ENCODE results near the gene RGMB. TPM values are rescaled to one million over a fixed set of nuclear protein-coding genes. Genes with fewer than 3 reads are reported as not detected.

The RGMB gene
- total and polyA plus RNA-seq, 7 donors: 8.2 to 25.7 (median 14.1) TPM

DNA sequence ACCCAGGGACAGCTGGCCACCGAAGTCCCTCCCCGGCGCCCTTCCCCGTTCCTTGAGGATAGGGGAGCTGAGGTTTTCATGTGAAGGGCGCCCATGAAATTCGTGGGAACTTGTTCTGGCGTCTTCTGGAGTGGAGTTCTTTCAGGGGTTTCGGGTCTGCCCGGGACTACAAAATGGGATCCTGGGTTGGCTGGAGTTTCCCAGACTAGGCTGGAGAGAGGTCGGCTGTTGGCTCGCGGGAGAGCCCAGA, 3.6 kb upstream of the RGMB start:
- no peaks in the 10 kb centered on the region for H3K27me3 ChIP-seq (ENCODE audit: insufficient read depth in 3 of 3, low read length in 2 of 3)
- TF ChIP-seq, protein P1, sequence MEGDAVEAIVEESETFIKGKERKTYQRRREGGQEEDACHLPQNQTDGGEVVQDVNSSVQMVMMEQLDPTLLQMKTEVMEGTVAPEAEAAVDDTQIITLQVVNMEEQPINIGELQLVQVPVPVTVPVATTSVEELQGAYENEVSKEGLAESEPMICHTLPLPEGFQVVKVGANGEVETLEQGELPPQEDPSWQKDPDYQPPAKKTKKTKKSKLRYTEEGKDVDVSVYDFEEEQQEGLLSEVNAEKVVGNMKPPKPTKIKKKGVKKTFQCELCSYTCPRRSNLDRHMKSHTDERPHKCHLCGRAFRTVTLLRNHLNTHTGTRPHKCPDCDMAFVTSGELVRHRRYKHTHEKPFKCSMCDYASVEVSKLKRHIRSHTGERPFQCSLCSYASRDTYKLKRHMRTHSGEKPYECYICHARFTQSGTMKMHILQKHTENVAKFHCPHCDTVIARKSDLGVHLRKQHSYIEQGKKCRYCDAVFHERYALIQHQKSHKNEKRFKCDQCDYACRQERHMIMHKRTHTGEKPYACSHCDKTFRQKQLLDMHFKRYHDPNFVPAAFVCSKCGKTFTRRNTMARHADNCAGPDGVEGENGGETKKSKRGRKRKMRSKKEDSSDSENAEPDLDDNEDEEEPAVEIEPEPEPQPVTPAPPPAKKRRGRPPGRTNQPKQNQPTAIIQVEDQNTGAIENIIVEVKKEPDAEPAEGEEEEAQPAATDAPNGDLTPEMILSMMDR (IDR thresholded peaks at IDR 0.05): no peak
- no peaks in the 10 kb centered on the region for H3K9me3 ChIP-seq
- ATAC-seq (no peak), DNase-seq (peak in 1 of 2 donors; percentile 16)
- H3K4me3 ChIP-seq: peak overlapping the region; percentile 78
- H3K36me3 ChIP-seq (ENCODE audit: insufficient read depth in 1 of 2, low read depth in 1 of 2): no peaks in the 10 kb centered on the region
- WGBS, 3 donors: 0% methylated on average over 12 of the region's 12 CpGs
- peak overlapping the region; percentile 97 for H3K27ac ChIP-seq
- H3K4me1 ChIP-seq: peaks cover 19% of the 10 kb centered on the region
- intact Hi-C loops (cut with DNase I): loop anchor here in 1 of 2 donors (5.0 to 10.0 kb wide), 2 partner anchors 155 to 1588 kb away; partner anchors contain the start of genes CHD1 and RIOK2

DNA sequence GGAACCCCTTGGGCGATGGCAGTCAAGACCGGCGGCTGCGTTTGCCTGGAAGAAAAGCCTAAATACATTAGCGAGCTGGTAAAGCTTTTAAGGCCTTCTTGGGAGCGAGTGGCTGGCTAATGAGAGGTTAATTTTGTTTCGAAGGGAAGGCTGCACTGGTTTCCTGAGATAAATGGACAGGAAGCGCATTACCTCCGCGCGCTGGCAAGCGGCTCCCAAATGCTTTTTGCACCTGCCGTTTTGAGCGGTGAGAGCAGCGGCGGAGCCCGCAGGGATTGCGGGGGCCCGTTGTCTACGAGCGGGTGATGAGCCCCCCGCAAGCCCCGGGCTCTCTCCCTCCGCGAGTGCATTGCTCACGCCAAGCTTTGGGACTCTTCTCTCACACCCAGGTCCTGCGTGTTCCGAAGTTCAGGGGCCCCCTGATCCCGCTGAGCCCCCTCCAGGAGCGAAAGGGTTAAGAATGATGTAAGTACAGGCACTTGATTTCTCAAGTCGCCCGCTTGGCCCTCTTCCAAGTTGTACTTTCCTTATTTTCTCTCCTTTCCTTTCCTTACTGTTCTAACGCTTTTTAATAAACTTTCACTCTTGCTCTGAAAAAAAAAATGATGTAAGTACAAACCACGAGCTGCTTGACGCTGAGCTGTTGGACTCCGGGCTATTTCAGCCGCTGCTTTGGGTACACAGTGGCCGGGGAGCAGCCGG, 3.1 kb upstream of the RGMB start:
- DNase-seq (peak; percentile 45 to 66), ATAC-seq (peak in 1 of 4 donors; percentile 32)
- intact Hi-C loops (cut with DNase I): loop anchor here in 1 of 2 donors (5.0 to 10.0 kb wide), 2 partner anchors 154 to 1588 kb away; partner anchors contain the start of genes CHD1 and RIOK2
- peaks cover 19% of the 10 kb centered on the region for H3K4me1 ChIP-seq
- no peaks in the 10 kb centered on the region for H3K9me3 ChIP-seq
- H3K27ac ChIP-seq: peak overlapping the region; percentile 97
- no peaks in the 10 kb centered on the region for H3K27me3 ChIP-seq (ENCODE audit: insufficient read depth in 3 of 3, low read length in 2 of 3)
- 0 to 1% (median 0%) methylated on average over 38 to 39 of the region's 39 CpGs for WGBS, 3 donors
- TF ChIP-seq, protein P1 (IDR thresholded peaks at IDR 0.05): no peak
- peak overlapping the region; percentile 78 for H3K4me3 ChIP-seq
- H3K36me3 ChIP-seq (ENCODE audit: insufficient read depth in 1 of 2, low read depth in 1 of 2): no peaks in the 10 kb centered on the region

DNA sequence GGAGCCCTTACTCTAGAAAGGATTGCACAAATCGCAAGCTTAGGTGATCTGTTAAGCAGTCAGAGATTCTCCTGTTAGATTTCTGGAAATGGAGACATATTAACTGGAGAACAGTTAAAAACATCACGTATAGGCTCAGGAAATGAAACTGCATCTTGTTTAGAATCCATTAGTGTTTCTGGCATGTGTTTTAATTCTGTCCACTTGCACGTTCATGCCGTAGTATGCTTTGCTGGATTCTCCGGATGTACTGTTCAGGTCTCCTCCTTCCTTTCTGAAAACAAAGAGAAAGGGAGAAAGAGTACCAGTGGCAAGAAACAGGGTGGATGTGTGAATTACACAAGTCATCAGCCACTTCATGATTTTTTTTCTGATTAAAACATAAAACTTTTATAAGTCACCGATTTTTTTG, 2.5 kb upstream of the RGMB start:
- Histone ChIP-seq H3K27me3 (ENCODE audit: insufficient read depth in 3 of 3, low read length in 2 of 3) (no peaks in the 10 kb centered on the region), H3K4me3 (peak overlapping the region; percentile 78), H3K4me1 (peaks cover 24% of the 10 kb centered on the region), H3K36me3 (ENCODE audit: insufficient read depth in 1 of 2, low read depth in 1 of 2) (no peaks in the 10 kb centered on the region), H3K27ac (peak overlapping the region; percentile 97), H3K9me3 (no peaks in the 10 kb centered on the region)
- 1 to 2% (median 1%) methylated on average over 6 of the region's 6 CpGs for WGBS, 3 donors
- no peak for DNase-seq
- no peak for ATAC-seq
- intact Hi-C loops (cut with DNase I): loop anchor here in 1 of 2 donors (5.0 to 10.0 kb wide), 2 partner anchors 154 to 1589 kb away; partner anchors contain the start of genes CHD1 and RIOK2
- TF ChIP-seq, protein P1 (IDR thresholded peaks at IDR 0.05): no peak

DNA sequence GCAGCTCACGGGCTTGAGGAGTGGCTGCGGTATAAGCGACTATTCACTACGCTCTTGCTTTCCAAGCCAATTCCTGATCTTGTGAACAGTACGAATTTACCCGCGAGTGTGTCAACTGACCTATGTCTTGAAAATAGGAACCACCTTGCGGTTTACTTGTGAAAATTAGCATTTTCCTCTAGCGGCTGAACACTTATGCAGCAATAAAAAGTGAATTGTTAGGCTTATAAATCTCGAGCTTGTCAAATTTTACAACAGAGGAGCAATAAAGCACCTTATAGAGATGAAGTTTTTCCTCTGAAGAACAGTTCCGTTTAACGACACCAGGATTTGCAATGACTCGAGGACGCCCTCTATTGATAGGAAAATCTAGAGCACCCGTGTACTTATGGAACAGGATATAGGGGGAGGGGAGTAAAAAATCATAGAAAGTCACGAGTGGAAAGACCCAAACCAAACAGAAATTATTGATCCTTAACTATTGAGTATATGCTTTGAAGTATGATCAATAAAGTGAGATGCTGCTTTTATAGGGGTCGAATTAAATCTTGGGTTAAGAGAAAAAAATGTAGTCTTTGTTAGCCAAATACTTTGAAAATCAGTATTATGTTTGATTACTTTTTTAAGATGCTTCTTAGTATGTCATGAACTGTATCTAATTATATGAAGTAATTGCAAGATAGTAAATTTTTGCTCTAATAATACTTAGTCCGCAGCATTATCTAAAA, 1.9 kb upstream of the RGMB start:
- H3K36me3 ChIP-seq (ENCODE audit: insufficient read depth in 1 of 2, low read depth in 1 of 2): no peaks in the 10 kb centered on the region
- 4% methylated on average over 18 of the region's 18 CpGs for WGBS, 3 donors
- no peaks in the 10 kb centered on the region for H3K27me3 ChIP-seq (ENCODE audit: insufficient read depth in 3 of 3, low read length in 2 of 3)
- peak overlapping the region; percentile 78 for H3K4me3 ChIP-seq
- intact Hi-C loops (cut with DNase I): loop anchor here in 1 of 2 donors (5.0 to 10.0 kb wide), 2 partner anchors 153 to 1589 kb away; partner anchors contain the start of genes CHD1 and RIOK2
- peak overlapping the region; percentile 97 for H3K27ac ChIP-seq
- H3K4me1 ChIP-seq: peaks cover 30% of the 10 kb centered on the region
- ATAC-seq: peak in 2 of 4 donors; percentile 28 to 46
- TF ChIP-seq, protein P1 (IDR thresholded peaks at IDR 0.05): peak; percentile 85
- H3K9me3 ChIP-seq: no peaks in the 10 kb centered on the region
- DNase-seq: no peak

Data from psoas muscle (tissue), 8 donors.